ENCODE results near the gene MAMDC4. TPM values are rescaled to one million over a fixed set of nuclear protein-coding genes. Genes with fewer than 3 reads are reported as not detected.

Gene MAMDC4
- total and polyA plus RNA-seq, 2 of the 13 experiments (the other 11 are each of a cell fraction or from before 2014, with no cell fraction given), result 6.0 to 6.8 TPM

DNA sequence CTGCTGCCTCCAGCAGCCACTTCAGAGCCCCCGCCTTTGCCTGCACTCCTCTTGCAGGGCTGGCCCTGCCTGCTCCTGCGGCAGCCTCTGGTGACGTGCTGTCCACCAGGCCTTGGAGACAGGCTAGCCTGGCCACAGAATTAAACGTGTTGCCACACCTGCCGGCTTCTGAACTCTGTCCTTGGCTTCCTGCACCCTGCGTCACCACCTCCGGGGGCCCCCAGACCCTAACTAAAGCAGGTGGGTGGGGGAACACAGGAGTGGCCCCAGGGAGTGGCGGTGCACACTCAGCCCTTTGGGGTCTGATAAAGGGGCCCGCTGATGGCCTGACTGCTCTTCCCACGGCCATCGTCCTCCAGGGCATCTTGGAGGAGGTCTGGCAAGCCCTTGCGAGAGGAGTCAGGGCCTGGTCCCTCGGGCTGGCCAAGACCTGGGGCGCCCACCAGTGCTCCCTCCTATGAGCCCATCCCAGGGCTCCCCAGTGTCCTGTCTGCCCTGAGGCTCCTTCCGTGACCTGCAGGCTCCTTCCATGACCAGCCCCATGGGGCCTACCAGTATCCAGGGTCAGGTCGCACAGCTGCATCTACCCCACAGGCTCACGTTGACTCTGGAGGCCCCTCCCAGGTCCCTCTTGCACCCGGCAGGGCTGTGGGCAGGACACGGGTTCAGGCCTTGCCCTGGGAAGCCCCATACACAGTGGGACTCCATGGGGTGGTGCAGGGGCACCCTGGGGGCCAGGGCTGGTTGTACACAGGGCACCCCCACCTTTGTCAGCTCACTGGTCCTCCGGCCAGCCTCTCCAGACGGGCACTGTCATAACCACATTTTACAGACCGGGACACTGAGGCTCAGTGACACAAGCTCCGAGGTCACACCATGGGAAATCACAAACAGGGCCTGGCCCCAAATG lies 1.0 kb upstream of the MAMDC4 start:
- intact Hi-C loops (cut with micrococcal nuclease; ENCODE audit: unreplicated experiment), result no loop called here
- no peak for FAIRE-seq
- CTCF ChIA-PET (ENCODE audit: low intra/inter-chr PET ratio, low total read pairs), result no interaction called here
- no peak for TF ChIP-seq DZIP1 (CRISPR knock-in tag; IDR thresholded peaks at IDR 0.05)
- TF ChIP-seq ATRX (CRISPR knock-in tag; IDR thresholded peaks at IDR 0.05; ENCODE audit: borderline replicate concordance), result no peak
- TF ChIP-seq PLRG1 (conservative IDR thresholded peaks at IDR 0.05), result no peak
- TF ChIP-seq ZFY (CRISPR knock-in tag; IDR thresholded peaks at IDR 0.05), result peak; percentile 25; the same call in 1 of the 2 replicates
- TF ChIP-seq GLI4 (CRISPR knock-in tag; IDR thresholded peaks at IDR 0.05; ENCODE audit: borderline replicate concordance), result no peak
- no peak for TF ChIP-seq ZNF75D (CRISPR knock-in tag; IDR thresholded peaks at IDR 0.05; ENCODE audit: borderline replicate concordance)
- no peak for TF ChIP-seq KDM1A (CRISPR knock-in tag; IDR thresholded peaks at IDR 0.05)
- no peak for TF ChIP-seq PRDM15 (CRISPR knock-in tag; IDR thresholded peaks at IDR 0.05)
- TF ChIP-seq U2AF1 (optimal IDR thresholded peaks at IDR 0.05; ENCODE audit: low read depth, low read length), result no peak
- TF ChIP-seq, protein P1, sequence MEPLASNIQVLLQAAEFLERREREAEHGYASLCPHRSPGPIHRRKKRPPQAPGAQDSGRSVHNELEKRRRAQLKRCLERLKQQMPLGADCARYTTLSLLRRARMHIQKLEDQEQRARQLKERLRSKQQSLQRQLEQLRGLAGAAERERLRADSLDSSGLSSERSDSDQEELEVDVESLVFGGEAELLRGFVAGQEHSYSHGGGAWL (CRISPR knock-in tag; IDR thresholded peaks at IDR 0.05), result no peak
- TF ChIP-seq PRDM10 (CRISPR knock-in tag; IDR thresholded peaks at IDR 0.05; ENCODE audit: low read depth), result no peak
- no peak for TF ChIP-seq ZNF253 (CRISPR knock-in tag; IDR thresholded peaks at IDR 0.05; ENCODE audit: borderline replicate concordance)

More for the DNA sequence above, 1.0 kb upstream of the MAMDC4 start:
- POLR2A ChIA-PET, result interaction anchor here (0.7 to 1.0 kb wide), 3 partner anchors 9 to 15 kb away, joined by 4 to 5 read pairs (median 4); partner anchors contain the start of gene EDF1
- 90% methylated on average over 4 of the region's 23 CpGs for WGBS (ENCODE audit: low lambda C conversion rate)
- H3K9ac ChIP-seq (ENCODE audit: insufficient read depth, low read depth, low read length), result peak overlapping the region; percentile 94; the same call in 1 of the 2 replicates
- no peak for DNase-seq (ENCODE audit: low spot score)
- in situ Hi-C loops (cut with HindIII; ENCODE audit: extremely low pct_ligation_motif_present, low pct_unique_long_range_greater_than_20kb), result no loop called here
- BruUV-seq (replicated peaks), result no TSS peak
- H3K27ac ChIP-seq (ENCODE audit: extremely low read length, insufficient read depth, low read length), result peak overlapping the region; percentile 31
- no peaks in the 10 kb centered on the region for H3K9me3 ChIP-seq (ENCODE audit: low read length)
- H3K4me3 ChIP-seq (replicated peaks in 1 of 3; ENCODE audit: insufficient read depth in 1 of 3, low read depth in 2 of 3, low read length in 3 of 3), result peak overlapping the region in 1 of 3 experiments; percentile 98; a peak in 2 of 6 replicates
- H3K4me1 ChIP-seq (ENCODE audit: insufficient read depth, low read length), result peaks cover 30% of the 10 kb centered on the region
- H3K79me2 ChIP-seq (ENCODE audit: insufficient read depth, low read length), result peaks cover 17% of the 10 kb centered on the region
- H3K4me2 ChIP-seq (ENCODE audit: low read depth, low read length), result peak overlapping the region; percentile 87
- H4K20me1 ChIP-seq (ENCODE audit: insufficient read depth, low read length), result peaks cover 9% of the 10 kb centered on the region; the same call in 1 of the 2 replicates
- no peaks in the 10 kb centered on the region; a peak in 1 of 5 replicates for H3K27me3 ChIP-seq (ENCODE audit: control insufficient read depth in 1 of 2, insufficient read depth in 2 of 2, low read length in 2 of 2)
- H2AFZ ChIP-seq (ENCODE audit: low read length), result no peak overlapping the region
- peaks cover 11 to 20% of the 10 kb centered on the region in 2 experiments for H3K36me3 ChIP-seq (replicated peaks in 1 of 2; ENCODE audit: control insufficient read depth in 1 of 2, insufficient read depth in 2 of 2, low read length in 2 of 2)
- no peak for ATAC-seq
